ENCODE results near the gene SCYGR3.

- TF ChIP-seq TAF1 (IDR thresholded peaks at IDR 0.05; ENCODE audit: low read depth) (no peak), YY1 (IDR thresholded peaks at IDR 0.05; ENCODE audit: low read depth) (no peak), MAX (IDR thresholded peaks at IDR 0.05) (no peak), CREB1 (IDR thresholded peaks at IDR 0.05; ENCODE audit: low read depth) (no peak), EP300 (IDR thresholded peaks at IDR 0.05; ENCODE audit: borderline replicate concordance) (no peak)
Observed at GRCh38 chr2:227610123-227610522, 4.5 kb downstream of the SCYGR3 start.
